H1 (cell line): ENCODE results near the gene NELFB. TPM values are rescaled to one million over a fixed set of nuclear protein-coding genes. Genes with fewer than 3 reads are reported as not detected.

Experiments
- ASH2L ChIP-seq: fragments of 200-600, 300-600 bp; sonication (generic); IDR thresholded peaks from one replicate; pipeline ENCODE4 v1.7.1; 2017; ENCODE audit warnings: low read length
- BCL11A ChIP-seq, 2 experiments: IDR thresholded peaks; one replicate each; pipeline ENCODE4 v1.6.1; 2011; ENCODE audit warnings: low read depth in 2 of 2, low read length in 2 of 2, mild to moderate bottlenecking in 2 of 2
- CREB1 ChIP-seq: IDR thresholded peaks from 2 replicates; pipeline ENCODE4 v1.6.1; 2012; ENCODE audit warnings: inconsistent platforms
- EZH2 ChIP-seq: fragments of 200-600 bp; sonication (generic); IDR thresholded peaks from 2 replicates; pipeline ENCODE4 v1.7.1; 2012; ENCODE audit warnings: low read depth, mild to moderate bottlenecking, moderate library complexity, low read length, inconsistent platforms; ENCODE audit not compliant: severe bottlenecking
- FOSL1 ChIP-seq: IDR thresholded peaks from 2 replicates; pipeline ENCODE4 v1.6.1; 2011; ENCODE audit warnings: mild to moderate bottlenecking, low read depth, low read length, moderate library complexity; ENCODE audit not compliant: insufficient read depth
- GTF2F1 ChIP-seq: IDR thresholded peaks from 2 replicates; pipeline ENCODE4 v1.6.1; 2012; ENCODE audit warnings: low read depth, low read length, improper control_type of control experiment, borderline replicate concordance
- HDAC2 ChIP-seq, 2 experiments: fragments of 300-600 bp in 1 of 2; sonication (generic) in 1 of 2; IDR thresholded peaks; 2 replicates each; pipeline ENCODE4 v1.6.1; 2011 to 2012; ENCODE audit warnings: low read depth in 2 of 2, low read length in 2 of 2, mild to moderate bottlenecking in 2 of 2, moderate library complexity in 2 of 2, borderline replicate concordance in 1 of 2, inconsistent platforms in 1 of 2
- HDAC6 ChIP-seq: IDR thresholded peaks from one replicate; pipeline ENCODE4 v1.7.1; 2012; ENCODE audit warnings: low read depth, mild to moderate bottlenecking, inconsistent platforms, low read length, moderate library complexity
- JUN ChIP-seq: IDR thresholded peaks from 2 replicates; pipeline ENCODE4 v1.6.1; 2011; ENCODE audit warnings: low read depth, mild to moderate bottlenecking, improper control_type of control experiment, low read length
- MAFK ChIP-seq: IDR thresholded peaks from 2 replicates; pipeline ENCODE4 v1.6.1; 2012; ENCODE audit warnings: low read depth, mild to moderate bottlenecking, improper control_type of control experiment, low read length
- PHF8 ChIP-seq: fragments of 200-600 bp; sonication (generic); conservative IDR thresholded peaks from 2 replicates; pipeline ENCODE4 v1.7.1; 2012; ENCODE audit warnings: low read depth, mild to moderate bottlenecking, inconsistent platforms, low read length, moderate library complexity
- POLR2A ChIP-seq, 2 experiments: IDR thresholded peaks; 1 replicate in 1 of 2; 2 replicates in 1 of 2; pipeline ENCODE4 v1.6.1; 2011; ENCODE audit warnings: low read depth in 2 of 2, low read length in 2 of 2, mild to moderate bottlenecking in 2 of 2; ENCODE audit errors: control extremely low read depth in 1 of 2
- POLR2AphosphoS5 ChIP-seq: IDR thresholded peaks from 2 replicates; pipeline ENCODE4 v1.6.1; 2011; ENCODE audit warnings: low read depth, low read length
- RAD21 ChIP-seq, 2 experiments: IDR thresholded peaks in 1 of 2; conservative IDR thresholded peaks in 1 of 2; 2 replicates each; pipeline ENCODE4 v1.6.1; 2011; ENCODE audit warnings: low read depth in 2 of 2, low read length in 2 of 2, improper control_type of control experiment in 1 of 2, inconsistent platforms in 1 of 2, mild to moderate bottlenecking in 1 of 2, moderate library complexity in 1 of 2
- SIX5 ChIP-seq: IDR thresholded peaks from 2 replicates; pipeline ENCODE4 v1.6.1; 2011; ENCODE audit warnings: mild to moderate bottlenecking, low read depth, low read length
- SP1 ChIP-seq: IDR thresholded peaks from 2 replicates; pipeline ENCODE4 v1.6.1; 2011; ENCODE audit warnings: low read depth, low read length
- SP4 ChIP-seq: IDR thresholded peaks from 2 replicates; pipeline ENCODE4 v1.6.1; 2012; ENCODE audit warnings: low read length, inconsistent platforms
- SRF ChIP-seq: IDR thresholded peaks from 2 replicates; pipeline ENCODE4 v1.6.1; 2011; ENCODE audit warnings: mild to moderate bottlenecking, low read depth, low read length, moderate library complexity
- TAF1 ChIP-seq: IDR thresholded peaks from 2 replicates; pipeline ENCODE4 v1.6.1; 2011; ENCODE audit warnings: mild to moderate bottlenecking, low read depth, low read length
- TBP ChIP-seq: IDR thresholded peaks from 2 replicates; pipeline ENCODE4 v1.6.1; 2011; ENCODE audit warnings: low read depth, low read length, improper control_type of control experiment
- TEAD4 ChIP-seq: IDR thresholded peaks from 2 replicates; pipeline ENCODE4 v1.6.1; 2012; ENCODE audit warnings: low read depth, low read length, inconsistent platforms, mixed read lengths
- polyA plus RNA-seq, 7 experiments: library from polyadenylated mRNA; depleted of rRNA in 3 of 7; stranded (reverse) in 5 of 7; unstranded in 2 of 7; fragments of >200 nt in 5 of 7; fragments of 200-250 nt in 2 of 7; gene quantifications; 1 replicate in 5 of 7; 2 replicates in 1 of 7; 4 replicates in 1 of 7; pipeline versions ENCODE4 v1.2.1 to v1.2.3, GENCODE V29; 2011 to 2013; ENCODE audit warnings: missing spikeins in 2 of 7, mixed read lengths in 2 of 7
- total RNA-seq: library from RNA; stranded (reverse); fragmentation: NEBNext Ultra II Directional; extraction: Animal tissue kit (Norgen Biotek cat#: 25700); gene quantifications from 2 replicates; pipeline ENCODE4 v1.2.1, GENCODE V29; 2021
- TF ChIP-seq, protein P1 (sequence below): IDR thresholded peaks from 2 replicates; pipeline ENCODE4 v1.6.1; 2012; ENCODE audit warnings: inconsistent platforms
- TF ChIP-seq, protein P2 (sequence below): IDR thresholded peaks from 2 replicates; pipeline ENCODE4 v1.6.1; 2011; ENCODE audit warnings: low read length, improper control_type of control experiment

Gene NELFB
- total and polyA plus RNA-seq, 2 of the 8 experiments (the other 6 are each of a cell fraction or from before 2014, with no cell fraction given), result 57.6 to 78.0 TPM

DNA sequence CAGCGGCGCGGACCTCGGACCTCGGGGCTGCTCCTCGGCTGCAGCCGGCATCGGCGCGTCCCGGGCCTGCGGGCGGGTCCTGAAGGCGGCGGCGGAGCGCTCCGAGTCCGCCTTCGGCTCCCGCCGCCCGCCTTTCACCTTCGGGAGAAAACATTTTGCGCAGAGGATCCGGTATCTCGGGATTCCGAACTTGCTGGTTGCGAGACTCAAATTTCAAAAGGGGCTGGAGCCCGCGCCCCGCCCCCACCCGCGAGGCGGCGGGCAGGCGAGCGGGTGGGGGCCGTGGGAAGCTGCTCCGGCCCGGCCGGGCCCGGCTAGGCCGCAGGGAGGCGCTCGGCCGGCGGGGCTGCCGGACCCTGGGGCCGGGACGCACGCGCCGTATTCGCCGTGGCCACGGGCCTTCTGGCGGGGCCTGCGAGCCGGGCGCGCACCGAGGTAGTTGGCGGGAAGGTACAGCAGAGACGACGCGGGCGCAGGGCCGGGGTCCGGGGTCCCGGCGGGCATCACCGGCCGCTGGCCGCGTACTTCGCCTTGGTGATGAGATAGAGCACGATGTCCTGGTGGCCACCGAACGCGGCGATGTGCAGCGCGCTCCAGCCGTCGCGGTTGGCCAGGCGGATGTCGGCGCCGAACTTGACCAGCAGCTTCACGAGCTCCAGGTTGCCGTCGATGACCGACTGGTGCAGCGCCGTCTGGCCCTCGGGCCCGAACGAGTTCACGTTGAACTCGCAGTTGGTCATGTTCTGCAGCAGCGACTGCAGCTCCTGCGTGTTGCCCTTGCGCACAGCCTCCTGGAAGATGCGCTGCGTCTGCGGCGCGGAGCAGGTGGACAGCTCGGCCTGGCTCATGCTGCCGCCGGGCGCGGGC is 46.2 kb downstream of the NELFB start (continued):
- TF ChIP-seq SRF (no peak), SP4 (no peak), PHF8 (0 out of 2 replicates have a peak, but pooled peaks have one; percentile 28), GTF2F1 (no peak), CREB1 (no peak), HDAC2 (IDR thresholded peaks at IDR 0.05; ENCODE audit: borderline replicate concordance in 1 of 2, low read depth in 2 of 2, low read length in 2 of 2) (peak in 1 of 2 experiments; percentile 76; a peak in 1 of 4 replicates), ASH2L (peak; percentile 24), RAD21 (IDR thresholded peaks at IDR 0.05 in 1 of 2, conservative IDR thresholded peaks at IDR 0.05 in 1 of 2; ENCODE audit: low read depth in 2 of 2, low read length in 2 of 2) (peak in 1 of 2 experiments; percentile 50; a peak in 2 of 4 replicates), FOSL1 (no peak), TAF1 (peak; percentile 48; the same call in 1 of the 2 replicates), TEAD4 (no peak), BCL11A (IDR thresholded peaks at IDR 0.05; ENCODE audit: low read depth in 2 of 2, low read length in 2 of 2) (no peak), MAFK (no peak), TBP (no peak), SP1 (no peak), POLR2A (IDR thresholded peaks at IDR 0.05; ENCODE audit: control extremely low read depth in 1 of 2, low read depth in 2 of 2, low read length in 2 of 2) (no peak; a peak in 1 of 3 replicates), POLR2AphosphoS5 (peak; percentile 32), EZH2 (no peak), JUN (no peak), SIX5 (no peak), HDAC6 (no peak)
- TF ChIP-seq, protein P1, sequence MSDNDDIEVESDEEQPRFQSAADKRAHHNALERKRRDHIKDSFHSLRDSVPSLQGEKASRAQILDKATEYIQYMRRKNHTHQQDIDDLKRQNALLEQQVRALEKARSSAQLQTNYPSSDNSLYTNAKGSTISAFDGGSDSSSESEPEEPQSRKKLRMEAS, result peak; percentile 84
- TF ChIP-seq, protein P2, sequence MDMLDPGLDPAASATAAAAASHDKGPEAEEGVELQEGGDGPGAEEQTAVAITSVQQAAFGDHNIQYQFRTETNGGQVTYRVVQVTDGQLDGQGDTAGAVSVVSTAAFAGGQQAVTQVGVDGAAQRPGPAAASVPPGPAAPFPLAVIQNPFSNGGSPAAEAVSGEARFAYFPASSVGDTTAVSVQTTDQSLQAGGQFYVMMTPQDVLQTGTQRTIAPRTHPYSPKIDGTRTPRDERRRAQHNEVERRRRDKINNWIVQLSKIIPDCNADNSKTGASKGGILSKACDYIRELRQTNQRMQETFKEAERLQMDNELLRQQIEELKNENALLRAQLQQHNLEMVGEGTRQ, result no peak
